Activated gamma-delta T cell treated with Interleukin-2 at 50 U/mL for 16 hours (primary cell): ENCODE results near the gene C20orf144.

Experiments
- DNase-seq: peaks from one replicate; pipeline ENCODE4 v3.0.0-alpha.2; 2020

The C20orf144 gene

DNA sequence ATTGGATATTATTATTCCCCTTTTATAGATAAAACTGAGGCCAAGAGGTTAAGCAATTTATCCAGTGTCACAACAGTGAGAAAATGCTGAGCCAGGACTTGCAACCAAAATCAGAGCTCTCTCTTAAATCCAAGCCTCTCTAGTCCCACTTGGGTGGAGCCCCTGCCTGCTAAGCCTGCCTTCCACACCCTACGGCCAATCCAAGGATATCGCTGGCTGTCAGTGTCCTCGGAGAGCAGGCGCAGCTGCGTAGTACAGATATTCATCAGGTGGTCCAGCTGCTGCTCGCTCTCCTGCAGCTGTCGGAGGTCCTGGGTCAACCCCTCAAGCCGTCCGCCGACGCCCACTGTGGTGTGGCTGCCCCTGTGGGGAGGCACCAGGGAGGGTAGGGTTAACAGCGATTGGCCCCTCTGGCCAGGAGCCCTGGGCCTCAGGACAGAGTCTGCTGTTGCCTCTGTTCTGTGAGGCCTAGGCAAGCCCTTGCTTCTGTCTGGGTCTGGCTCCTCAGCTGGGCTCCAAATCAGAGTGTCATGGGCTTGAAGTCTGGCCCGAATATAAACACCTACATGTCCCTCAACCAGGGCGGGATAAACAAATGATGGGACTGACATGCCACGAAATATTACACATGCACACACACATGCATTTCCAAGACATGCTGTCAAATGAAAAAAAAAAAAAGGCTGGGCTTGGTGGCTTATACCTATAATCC is 16.0 kb downstream of the C20orf144 start:
- DNase-seq, result no peak

DNA sequence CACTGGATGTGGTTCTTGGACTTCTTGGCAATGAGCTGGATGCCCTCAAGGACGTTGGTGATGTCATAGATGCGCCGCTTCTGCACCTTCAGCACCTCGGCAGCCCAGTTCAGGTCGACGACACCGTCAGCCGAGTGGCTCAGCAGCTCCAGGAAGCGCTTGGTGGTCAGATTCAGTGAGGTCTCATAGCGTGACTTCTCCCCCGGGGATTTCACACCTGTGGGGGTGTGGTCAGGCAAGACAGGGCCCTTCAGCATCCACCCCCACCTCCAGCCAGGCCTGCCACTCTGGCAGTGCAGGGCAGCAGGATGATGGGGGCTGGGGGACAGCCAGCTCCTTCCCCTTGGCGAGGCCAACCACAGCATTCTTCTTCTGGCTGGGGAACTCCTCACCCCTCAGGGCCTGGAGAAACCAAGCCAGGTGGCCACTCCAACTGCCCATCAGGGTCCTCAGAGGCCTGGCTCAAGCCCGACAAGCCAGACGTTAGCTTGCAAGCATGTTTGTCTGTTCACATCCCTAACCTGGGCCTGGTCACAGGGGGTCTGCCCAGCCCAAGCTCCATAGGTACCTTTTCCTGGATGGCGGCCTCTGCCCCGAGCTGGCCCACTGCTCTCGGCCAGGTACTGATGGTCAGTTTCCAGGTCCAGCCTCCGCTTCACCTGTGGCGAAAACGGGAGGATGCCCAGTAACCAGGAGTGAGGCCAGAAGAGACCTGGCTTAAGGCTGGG is 17.8 kb downstream of the C20orf144 start:
- peak; percentile 66 for DNase-seq

GRCh38 chr20:33680686-33681085 is 18.6 kb downstream of the C20orf144 start:
- no peak for DNase-seq

DNA sequence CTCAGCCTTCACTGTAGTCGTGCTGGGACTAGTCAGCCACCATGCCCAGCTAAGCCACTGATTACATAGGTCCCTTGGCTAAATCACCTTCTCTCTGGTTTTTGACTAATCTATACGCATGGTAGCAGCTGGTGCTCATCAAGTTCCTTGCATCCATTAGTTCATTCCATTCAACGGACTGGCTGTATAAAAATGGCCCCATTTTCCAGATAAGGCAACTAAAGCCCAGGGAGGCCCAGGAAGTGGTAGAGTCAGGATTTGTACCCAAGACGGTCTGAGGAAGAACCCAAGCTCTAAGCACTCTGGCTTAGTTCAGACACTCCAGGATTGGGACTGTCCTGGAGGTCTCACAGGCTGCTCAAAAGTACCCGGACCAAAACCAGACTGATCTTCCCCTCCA is 19.2 kb downstream of the C20orf144 start:
- DNase-seq, result no peak

DNA sequence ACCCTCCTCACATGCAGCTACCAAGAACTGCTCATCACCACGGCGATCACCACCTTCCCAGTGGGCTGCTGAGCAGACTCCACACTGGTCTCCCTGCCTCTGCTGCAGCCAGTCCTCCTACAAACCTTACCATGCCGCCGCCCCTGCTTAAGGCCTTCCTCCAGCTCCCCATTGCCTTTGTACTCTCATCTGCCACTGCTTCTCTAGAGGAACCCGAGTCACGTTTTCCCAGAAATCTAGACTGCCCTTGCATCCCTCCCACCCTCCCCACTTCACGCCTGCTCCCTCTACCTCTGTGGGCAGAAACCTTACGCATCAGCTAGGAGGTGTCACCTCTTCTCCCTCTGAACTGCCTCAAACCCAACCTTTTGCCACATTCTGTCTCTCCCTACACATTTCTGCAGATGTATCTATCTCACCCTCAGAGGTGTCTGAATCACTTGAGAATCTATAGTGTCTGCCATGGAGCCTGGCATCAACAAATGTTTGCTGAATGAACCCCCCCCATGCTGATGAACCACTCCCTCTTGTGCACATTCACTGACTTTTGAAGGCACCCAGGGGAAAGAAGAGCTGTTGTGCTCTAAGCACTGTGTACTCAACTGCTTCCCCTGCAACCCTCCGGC is 19.7 kb downstream of the C20orf144 start:
- DNase-seq, result no peak

GRCh38 chr20:33684533-33685327 is 22.6 kb downstream of the C20orf144 start:
- DNase-seq, result no peak

DNA sequence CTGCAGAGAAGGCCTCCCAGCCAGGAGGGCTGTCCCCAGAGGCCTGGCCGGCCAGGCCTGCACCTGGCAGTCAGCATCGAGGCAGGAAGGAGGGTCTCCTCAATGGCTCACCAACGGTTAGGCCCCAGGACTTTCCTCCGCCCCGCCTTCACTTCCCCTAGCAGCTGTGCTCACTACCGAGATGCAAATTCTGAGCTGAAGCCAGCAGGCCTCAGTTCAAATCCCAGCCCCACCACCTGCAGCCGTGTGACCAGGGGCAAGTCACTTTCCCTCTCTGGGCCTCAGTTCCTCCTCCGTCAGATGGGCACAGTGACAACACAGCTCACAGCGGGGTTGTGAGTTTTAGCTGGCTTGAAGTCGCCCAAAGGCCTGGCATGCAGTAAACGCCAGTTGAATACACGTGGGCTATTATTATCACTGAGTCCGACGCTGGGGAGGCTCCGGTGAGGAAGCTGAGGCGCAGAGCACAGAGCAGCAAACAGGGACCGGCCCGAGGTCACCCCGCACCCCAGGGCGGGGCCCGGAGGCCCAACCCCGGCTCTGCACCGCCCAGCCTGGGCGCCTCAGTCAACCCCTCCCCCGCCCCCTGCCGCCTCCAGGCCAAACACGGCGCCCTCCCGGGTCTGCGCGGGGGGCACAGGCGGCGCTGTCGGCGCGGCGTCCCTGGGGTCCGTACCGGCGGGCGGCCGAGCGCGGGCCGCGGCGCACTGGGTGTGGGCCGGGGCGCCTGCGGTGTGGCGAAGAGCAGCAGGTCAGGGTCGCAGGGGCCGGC is 23.4 kb downstream of the C20orf144 start:
- no peak for DNase-seq

- peak; percentile 93 for DNase-seq
Measured at GRCh38 chr20:33686100-33686983, 24.2 kb downstream of the C20orf144 start, which contains the start of gene E2F1. E2F1 (minus strand) TSS chr20:33686385; CDS start chr20:33686264, 121 bp downstream.

GRCh38 chr20:33686984-33687366 is 24.8 kb downstream of the C20orf144 start:
- DNase-seq, result no peak

DNA sequence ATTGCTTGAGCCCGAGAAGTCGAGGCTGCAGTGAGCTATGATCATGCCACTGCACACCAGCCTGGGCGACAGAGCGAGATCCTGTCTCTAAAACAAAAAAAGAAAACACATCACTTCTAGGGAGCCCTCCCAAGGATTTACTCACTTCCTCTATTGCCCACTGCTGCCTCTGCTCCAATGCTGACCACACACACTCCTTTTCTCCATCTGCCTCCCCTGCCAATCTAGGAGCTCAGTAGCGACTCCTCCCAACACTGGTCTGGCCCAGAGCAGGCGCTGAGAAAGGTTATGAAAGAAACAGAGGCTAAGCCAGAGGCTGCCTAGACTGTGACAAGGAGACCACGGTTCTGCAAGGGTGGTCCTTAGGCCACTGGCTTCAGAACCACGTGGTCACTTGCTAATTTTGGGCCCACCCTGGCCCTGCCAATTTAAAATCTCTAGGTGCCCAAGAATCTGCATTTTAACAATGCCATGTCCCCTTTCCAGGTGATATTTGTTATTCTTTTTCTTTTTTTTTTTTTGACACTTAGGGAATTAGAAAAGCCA is 25.3 kb downstream of the C20orf144 start:
- no peak for DNase-seq

- DNase-seq, result no peak
Measured at GRCh38 chr20:33687993-33688937, 26.1 kb downstream of the C20orf144 start.

DNA sequence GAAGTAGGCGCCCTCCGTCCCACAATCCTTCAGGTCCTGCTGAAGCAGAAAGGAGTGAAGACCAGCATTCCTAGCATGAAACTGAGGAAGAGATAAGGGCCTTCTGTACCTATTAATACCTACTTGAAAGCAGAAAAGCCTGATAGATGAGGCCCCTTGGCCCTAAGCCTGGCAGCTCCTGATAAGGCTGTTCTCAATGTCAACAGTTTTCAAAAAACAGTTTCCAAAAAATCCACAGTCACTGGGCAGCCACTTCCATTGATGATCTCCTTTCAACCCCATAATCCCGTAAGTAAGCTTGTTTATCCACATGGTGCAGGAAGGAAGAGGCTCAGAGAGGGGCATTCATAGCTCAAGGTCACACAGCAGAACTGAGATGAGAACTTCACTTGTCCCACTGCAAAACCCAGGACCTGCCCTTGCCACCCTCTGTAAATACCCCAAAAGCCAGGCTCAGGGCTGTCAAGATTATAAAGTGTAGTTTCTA is 26.9 kb downstream of the C20orf144 start:
- no peak for DNase-seq

GRCh38 chr20:33689493-33689892 is 27.4 kb downstream of the C20orf144 start:
- no peak for DNase-seq

- DNase-seq, result peak; percentile 83
Measured at GRCh38 chr20:33689973-33690372, 27.8 kb downstream of the C20orf144 start.

DNA sequence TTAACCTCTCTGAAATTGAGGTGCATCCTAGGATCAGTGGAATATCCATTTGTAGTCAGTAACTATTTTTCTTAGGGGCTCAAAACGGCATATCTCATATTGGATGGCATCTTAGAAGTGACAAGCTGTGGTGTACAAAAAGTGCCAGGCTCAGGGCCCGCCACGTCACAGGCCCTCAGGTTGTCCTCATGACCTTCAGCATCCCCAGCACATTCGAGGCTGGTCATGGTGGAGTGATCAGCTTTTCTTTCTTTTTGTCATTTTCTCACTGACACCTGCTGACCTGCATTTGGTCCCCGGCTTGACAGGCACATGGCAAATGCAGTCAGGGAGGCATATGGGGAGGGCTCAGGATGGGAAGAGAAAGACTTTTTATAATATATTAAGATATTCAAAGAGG is 31.2 kb downstream of the C20orf144 start:
- no peak for DNase-seq

DNA sequence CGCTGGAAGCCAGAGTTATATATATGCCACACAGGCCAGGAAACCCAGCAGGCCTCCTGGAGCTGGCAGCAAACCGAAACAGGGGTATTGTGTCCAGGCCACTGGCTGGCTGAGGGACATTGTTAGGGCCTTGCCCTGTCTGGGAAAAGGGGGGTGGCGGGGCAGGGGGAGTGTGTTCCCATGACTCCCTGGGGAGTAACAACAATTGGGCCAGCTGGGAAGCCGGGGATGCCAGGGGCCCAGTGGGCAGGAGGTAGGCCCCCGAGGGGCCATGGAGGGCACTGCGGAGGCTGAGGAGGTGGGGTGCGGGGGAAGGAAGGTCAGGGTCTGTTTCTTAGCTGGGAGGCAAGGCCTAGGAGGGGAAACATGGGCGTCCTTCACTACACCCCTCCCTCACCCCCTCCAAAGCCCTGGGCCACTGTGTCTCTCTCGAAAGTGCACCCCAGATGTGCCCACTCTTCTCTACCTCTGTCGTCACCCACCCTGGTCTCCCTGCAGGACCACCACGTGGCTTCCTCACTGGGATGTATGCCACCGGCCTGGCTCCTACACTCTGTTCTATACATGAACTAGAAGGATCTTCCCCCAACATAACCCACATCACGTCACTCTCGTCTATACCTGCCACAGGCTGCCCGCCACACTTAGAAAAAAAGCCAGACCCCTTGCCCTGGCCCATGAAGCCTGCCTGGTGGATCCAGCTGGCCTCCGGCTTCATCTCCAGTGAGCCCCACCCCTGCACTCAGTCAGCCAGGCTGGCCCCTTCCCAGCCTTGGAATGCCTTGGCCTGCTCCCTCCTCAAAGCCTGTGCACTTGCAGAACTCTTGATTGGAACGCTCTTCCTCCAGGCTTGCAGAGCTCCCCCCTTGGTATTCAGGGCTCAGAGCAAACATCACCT is 31.9 kb downstream of the C20orf144 start:
- DNase-seq, result no peak

GRCh38 chr20:33694639-33695012 is 32.5 kb downstream of the C20orf144 start:
- no peak for DNase-seq

DNA sequence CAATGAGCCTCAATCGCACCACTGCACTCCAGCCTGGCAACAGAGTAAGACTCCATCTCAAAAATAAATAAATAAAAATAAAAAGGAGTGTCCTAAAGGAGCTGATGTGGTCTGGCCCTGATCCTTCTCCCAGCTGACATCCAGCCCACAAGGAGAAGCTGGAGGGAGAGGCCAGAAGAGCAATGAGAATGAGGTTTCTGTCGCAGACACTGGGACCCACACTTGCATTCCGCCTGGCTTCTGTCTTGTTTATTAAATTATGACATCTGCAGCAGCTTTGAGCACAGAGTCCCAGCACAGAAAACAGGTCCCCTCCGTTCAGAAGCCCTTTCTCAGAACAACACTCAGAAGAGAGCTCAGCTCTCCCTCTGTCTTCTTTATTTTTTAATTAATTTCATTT is 34.3 kb downstream of the C20orf144 start:
- DNase-seq, result no peak

- no peak for DNase-seq
Measured at GRCh38 chr20:33697129-33697528, 35.0 kb downstream of the C20orf144 start.
